Measurements from ENCODE around the gene PRKRIP1.
"Not testable (repeated sequence)": the region's sequence is repeated elsewhere in the genome, so short reads cannot be mapped to it uniquely, and the experiment has no call there.

Gene PRKRIP1

GRCh38 chr7:102404005-102404861 lies 8.1 kb downstream of the PRKRIP1 start:
- DNase-seq, result peak; percentile 25

- DNase-seq, result not testable (repeated sequence)
Measured at GRCh38 chr7:102404862-102405188, 8.7 kb downstream of the PRKRIP1 start.

- DNase-seq, result no peak
Measured at GRCh38 chr7:102407910-102408309, 11.7 kb downstream of the PRKRIP1 start.

- DNase-seq, result not testable (repeated sequence)
Measured at GRCh38 chr7:102408530-102408929, 12.4 kb downstream of the PRKRIP1 start.

GRCh38 chr7:102409340-102409739 lies 13.2 kb downstream of the PRKRIP1 start:
- no peak for DNase-seq

- no peak for DNase-seq
Measured at GRCh38 chr7:102410123-102410522, 14.0 kb downstream of the PRKRIP1 start.

DNA sequence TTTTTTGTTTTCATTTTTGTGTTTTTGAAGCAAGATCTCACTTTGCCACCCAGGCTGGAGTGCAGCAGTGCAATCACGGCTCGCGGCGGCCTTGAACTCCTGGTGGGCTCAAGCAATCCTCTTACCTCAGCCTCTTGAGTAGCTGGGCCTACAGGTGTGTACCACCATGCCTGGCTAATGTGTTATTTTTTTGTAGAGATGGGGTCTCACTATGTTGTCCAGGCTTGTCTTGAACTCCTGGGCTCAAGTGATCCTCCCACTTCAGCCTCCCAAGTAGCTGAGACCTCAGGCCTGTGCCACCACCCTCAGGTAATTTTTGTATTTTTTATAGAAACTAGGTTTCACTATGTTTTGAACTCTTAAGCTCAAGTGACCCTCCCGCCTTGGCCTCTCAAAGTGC lies 14.8 kb downstream of the PRKRIP1 start:
- DNase-seq, result no peak

DNA sequence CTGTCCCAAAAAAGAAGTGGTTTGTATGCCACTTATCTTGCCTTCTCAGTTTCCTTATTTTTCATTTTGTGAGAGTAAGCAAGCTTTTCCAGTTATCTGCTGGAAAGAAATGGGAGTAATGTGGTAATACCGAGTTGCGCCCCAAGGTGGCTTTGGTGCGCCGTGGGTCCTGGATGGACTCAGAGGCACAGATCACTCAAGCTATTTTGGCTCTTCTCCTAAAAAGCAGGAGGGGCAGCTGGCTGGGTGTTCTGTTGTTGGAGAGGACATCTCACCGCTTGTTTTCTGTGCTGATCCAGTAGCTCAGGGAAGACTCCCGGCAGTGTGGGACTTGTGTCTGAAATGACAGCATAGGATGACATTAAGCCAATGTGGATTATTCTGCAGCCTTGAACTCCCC lies 16.4 kb downstream of the PRKRIP1 start:
- DNase-seq, result peak; percentile 46

DNA sequence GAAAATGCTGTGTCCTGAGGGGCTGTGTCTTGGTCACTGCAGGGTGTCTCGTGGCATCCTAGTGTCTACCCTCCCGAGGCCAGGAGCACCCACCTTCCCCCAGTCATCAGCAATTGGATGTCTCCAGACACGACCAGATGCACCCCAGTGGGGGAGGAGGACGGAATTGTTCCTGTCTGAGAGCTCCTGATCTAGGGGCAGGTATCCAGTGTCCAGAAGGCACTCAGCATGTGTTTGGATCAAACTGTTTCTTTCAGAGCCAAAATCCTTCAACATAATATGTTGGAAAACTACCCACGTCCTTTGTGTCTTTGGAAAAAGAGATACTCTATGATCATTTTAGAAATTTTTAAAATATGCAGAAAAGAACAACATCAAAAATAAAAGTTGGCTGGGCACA lies 16.9 kb downstream of the PRKRIP1 start:
- no peak for DNase-seq

GRCh38 chr7:102413611-102414010 lies 17.4 kb downstream of the PRKRIP1 start:
- no peak for DNase-seq

- peak; percentile 43 for DNase-seq
Measured at GRCh38 chr7:102415685-102416225, 19.6 kb downstream of the PRKRIP1 start.

DNA sequence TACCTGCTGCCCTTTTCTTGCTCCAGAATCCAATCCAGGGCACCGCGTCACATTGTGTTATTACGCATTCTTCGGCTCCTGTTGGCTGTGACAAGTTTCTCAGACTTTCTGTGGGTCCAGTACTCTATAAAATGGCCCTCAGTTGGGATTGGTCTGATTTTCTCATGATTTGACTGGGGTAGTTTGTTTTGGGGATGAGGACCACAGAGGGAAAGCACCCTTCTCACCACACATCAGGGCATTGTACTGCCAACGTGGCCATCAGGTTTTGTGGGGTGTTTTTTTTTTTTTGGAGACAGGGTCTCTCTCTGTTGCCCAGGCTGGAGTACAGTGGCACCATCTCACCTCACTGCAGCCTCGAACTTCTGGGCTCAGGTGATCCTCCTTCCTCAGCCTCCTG lies 20.2 kb downstream of the PRKRIP1 start:
- DNase-seq, result no peak

DNA sequence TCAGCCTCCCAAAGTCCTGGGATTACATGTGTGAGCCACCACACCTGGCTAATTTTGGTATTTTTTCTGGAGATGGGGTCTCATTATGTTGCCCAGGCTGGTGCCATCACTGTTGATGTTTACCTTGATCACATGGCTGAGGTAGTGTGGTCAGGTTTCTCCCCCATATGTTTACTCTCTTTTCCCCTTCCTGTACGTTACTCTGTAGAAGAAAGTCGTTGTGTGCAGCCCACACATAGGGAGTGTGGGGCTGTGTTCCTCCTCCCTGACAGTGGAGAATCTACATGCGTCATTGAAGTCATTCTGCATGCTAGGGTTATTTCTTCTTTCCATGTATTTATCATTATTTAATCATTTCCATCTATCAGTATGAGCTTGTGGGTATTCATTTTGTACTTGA lies 20.9 kb downstream of the PRKRIP1 start:
- no peak for DNase-seq

GRCh38 chr7:102418592-102418991 lies 22.4 kb downstream of the PRKRIP1 start:
- no peak for DNase-seq

- DNase-seq, result no peak
Measured at GRCh38 chr7:102421706-102422240, 25.6 kb downstream of the PRKRIP1 start.

- DNase-seq, result no peak
Measured at GRCh38 chr7:102424129-102424551, 28.0 kb downstream of the PRKRIP1 start.

- DNase-seq, result no peak
Measured at GRCh38 chr7:102424787-102425218, 28.6 kb downstream of the PRKRIP1 start.

GRCh38 chr7:102425639-102426267 lies 29.6 kb downstream of the PRKRIP1 start:
- peak; percentile 83 for DNase-seq

DNA sequence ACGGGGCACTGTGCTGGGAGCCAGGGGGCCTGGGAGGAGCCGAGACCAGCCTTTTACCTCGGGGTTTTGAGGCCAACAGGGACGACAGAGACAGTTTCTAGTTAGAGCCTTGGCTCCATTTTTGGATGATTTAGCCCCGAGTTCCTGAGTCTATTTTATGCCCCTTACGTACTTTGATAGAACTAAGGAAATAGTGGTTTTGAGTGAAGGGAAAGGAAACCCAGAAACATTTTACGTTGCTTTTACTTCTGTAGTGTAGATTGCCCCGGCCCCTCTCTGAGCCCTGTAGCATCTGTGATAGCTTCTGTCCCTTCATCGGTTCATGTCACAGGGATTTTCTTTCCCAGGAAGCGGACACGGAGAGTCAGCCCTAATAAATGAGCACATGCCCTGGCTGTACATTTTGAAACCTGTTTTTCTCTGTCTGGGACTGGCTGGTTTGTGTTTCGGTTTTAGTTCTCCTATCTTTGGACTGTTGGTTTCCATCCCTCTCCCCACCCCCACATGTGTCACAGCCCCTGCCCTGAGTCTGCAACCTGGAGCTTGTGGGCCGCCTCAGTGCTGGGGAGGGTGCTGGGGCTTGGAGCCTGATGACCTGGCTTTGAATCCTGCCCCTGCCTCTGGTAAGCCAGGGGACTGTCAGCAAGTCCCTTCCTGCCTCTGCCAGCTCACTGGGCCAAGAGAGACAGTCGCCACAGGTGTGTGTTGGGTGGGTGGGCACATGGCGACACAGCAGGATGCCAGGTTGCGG lies 30.3 kb downstream of the PRKRIP1 start:
- DNase-seq, result peak; percentile 73

DNA sequence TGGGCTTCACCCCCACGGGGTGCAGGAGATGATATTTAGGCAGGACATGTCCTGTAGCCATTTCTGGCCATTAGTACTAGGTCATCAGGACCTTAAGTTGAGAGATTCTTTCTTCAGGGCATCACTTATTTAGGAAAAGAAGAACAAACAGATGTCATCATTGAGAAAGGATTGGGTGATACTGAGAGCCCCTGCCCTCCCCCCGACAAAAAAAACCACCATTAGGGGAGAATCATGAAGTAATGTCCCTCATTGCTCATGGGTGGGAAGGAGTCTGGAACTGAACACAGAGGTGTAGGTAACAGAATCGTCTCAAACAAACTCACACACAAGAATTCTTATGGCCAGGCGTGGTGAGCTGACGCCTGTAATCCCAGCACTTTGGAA lies 30.8 kb downstream of the PRKRIP1 start:
- DNase-seq, result no peak

GRCh38 chr7:102429141-102429899 lies 33.2 kb downstream of the PRKRIP1 start:
- no peak for DNase-seq

GRCh38 chr7:102431617-102432298 lies 35.6 kb downstream of the PRKRIP1 start:
- peak; percentile 46 for DNase-seq

Data from stimulated activated CD4-positive, alpha-beta T cell treated with anti-CD3 and anti-CD28 coated beads, Interleukin-4, amount 100 ng/mL, for 1 hour (primary cell).